Superior temporal gyrus (tissue), 1 donor: Measurements from ENCODE around the gene GNA15.
"Not testable (repeated sequence)": the region's sequence is repeated elsewhere in the genome, so short reads cannot be mapped to it uniquely, and the experiment has no call there.

Experiments used
- DNase-seq: peaks from one replicate; pipeline ENCODE4 v3.0.0-alpha.2; 2016; ENCODE audit errors: extremely low spot score

Gene GNA15

GRCh38 chr19:3149526-3150505 is 14.0 kb downstream of the GNA15 start:
- DNase-seq = no peak

DNA sequence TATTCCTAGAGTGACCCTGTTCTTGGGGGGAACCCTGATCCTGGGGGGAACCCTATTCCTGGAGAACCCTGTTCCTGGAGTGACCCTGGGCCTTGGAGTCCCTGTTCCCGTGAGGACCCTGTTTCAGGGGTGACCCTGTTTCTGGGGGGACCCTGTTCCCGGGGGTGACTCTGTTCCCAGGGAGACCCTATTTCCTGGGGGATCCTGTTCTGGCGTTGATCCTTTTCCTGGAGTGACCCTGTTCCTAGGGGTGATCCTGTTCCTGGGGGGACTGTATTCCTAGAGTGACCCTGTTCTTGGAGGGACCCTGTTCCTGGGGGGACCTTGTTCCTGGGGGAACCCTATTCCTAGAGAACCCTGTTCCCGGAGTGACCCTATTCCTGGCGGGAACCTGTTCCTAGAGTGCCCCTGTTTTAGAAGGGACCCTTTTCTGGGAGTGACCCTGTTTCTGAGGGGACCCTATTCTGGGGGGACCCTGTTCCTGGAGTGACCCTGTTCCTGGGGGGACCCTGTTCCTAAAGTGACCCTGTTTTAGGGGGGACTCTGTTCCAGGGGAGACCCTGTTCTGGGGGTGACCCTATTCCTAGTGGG is 15.0 kb downstream of the GNA15 start:
- no peak for DNase-seq

GRCh38 chr19:3151563-3152418 is 16.0 kb downstream of the GNA15 start:
- DNase-seq = no peak

GRCh38 chr19:3152419-3152780 is 16.6 kb downstream of the GNA15 start:
- DNase-seq = no peak

DNA sequence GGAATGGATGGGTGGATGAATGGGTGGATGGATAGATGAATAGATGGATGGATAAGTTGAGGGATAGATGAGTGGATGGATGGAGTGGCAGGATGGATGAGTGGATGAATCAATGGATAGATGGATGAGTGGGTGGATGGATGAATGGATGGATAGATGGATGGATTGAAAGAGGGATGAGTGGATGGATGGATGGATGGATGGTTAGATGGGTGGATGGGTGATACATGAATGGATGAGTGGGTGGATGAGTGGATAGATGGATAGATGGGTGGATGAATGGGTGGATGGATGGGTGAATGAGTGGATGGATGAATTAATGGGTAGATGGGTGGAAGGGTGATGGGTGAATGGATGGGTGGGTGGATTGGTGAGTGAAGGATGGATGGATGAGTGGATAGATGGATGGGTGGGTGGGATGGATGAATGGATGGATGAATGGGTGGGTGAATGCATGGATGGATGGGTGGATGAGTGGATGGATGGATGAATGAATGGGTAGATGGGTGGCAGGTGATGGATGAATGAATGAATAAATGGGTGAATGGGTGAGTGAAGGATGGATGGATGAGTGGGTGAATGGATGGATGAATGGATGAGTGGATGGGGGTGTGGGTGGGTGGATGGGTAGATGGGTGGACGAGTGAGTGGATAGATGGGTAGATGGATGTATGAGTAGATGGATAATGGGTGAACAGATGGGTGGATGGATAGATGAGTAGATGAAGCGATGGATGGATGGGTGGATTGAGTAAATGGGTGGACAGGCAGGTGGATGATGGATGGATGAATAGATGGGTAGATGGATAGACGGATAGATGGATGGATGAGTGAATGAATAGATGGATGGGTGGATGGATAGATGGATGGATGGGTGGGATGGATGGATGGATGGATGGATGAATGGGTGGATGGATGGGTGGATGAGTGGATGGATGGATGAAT is 17.7 kb downstream of the GNA15 start:
- no peak for DNase-seq

DNA sequence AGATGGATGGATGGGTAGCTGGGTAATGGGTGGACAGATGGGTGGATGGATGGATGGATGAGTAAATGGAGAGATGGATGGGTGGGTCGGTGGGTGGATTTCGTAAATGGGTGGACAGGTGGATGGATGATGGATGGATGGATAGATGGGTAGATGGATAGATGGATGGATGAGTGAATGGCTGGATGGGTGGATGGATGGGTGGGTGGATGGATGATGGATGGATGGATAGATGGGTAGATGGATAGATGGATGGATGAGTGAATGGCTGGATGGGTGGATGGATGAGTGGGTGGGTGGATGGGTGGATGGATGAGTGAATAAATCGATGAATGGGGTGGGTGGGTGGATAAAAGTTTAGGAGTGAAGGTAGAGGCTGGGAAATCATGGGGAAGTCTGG is 18.6 kb downstream of the GNA15 start:
- DNase-seq = not testable (repeated sequence)

- DNase-seq = no peak
Measured at GRCh38 chr19:3154957-3155736, 19.3 kb downstream of the GNA15 start.

GRCh38 chr19:3157096-3157845 is 21.4 kb downstream of the GNA15 start:
- DNase-seq = no peak

GRCh38 chr19:3159565-3159964 is 23.7 kb downstream of the GNA15 start:
- DNase-seq = no peak

GRCh38 chr19:3160219-3160618 is 24.4 kb downstream of the GNA15 start:
- no peak for DNase-seq

GRCh38 chr19:3161453-3161852 is 25.6 kb downstream of the GNA15 start:
- no peak for DNase-seq

GRCh38 chr19:3162418-3163229 is 26.8 kb downstream of the GNA15 start:
- no peak for DNase-seq

DNA sequence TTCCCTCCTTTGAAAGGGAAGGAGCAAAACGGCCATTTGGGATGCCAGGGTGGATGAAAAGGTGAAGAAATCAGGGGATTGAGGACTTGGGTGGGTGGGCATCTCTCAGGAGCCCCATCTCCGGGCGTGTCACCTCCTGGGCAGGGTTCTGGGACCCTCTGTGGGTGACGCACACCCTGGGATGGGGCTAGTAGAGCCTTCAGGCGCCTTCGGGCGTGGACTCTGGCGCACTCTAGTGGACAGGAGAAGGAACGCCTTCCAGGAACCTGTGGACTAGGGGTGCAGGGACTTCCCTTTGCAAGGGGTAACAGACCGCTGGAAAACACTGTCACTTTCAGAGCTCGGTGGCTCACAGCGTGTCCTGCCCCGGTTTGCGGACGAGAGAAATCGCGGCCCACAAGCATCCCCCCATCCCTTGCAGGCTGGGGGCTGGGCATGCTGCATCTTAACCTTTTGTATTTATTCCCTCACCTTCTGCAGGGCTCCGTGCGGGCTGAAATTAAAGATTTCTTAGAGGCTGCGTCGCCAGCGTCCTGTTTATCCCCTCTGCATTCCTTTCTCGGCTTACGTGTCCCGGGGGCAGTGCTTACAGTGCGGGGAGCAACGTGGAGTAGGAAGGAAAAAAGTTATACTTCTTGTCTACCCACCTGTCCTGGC is 27.5 kb downstream of the GNA15 start:
- peak; percentile 82 for DNase-seq

GRCh38 chr19:3163943-3164342 is 28.1 kb downstream of the GNA15 start:
- no peak for DNase-seq

GRCh38 chr19:3167533-3168272 is 31.9 kb downstream of the GNA15 start:
- no peak for DNase-seq

DNA sequence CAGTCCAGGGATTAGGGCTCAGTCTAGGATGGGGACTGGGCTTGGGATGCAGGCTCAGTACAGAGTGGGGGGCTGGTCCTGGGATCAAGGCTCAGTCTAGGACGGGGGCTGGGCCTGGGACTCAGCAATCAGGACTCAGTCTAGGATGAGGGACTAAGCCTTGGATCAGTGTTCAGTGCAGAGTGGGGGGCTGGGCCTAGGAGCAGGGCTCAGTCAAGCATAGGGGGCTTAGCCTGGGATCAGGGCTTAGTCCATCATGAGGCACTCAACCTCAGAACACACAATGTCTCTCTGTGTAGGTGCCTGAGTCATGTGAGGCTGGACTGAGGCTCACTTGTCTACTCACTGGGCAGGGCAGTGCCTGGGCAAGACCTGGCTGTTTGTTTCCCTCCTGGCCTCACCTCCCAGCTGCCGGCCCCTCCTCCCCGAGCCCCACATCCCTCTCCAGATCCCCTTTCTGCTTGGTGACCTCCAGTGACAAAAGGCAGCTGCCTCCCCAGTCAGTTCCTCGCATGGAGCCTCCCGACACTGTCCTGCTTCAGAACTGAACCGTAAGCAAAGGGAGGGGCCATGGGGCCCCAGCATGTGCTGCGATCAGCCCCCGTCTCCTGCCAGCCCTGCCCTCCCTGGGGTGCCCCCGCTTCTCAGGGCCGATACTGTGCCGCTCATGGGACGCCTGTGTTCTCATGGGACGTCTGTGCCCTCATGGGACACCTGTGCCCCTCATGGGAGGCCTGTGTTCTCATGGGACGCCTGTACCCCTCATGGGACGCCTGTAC is 36.2 kb downstream of the GNA15 start:
- DNase-seq = no peak

GRCh38 chr19:3172673-3173000 is 36.8 kb downstream of the GNA15 start:
- DNase-seq = not testable (repeated sequence)
